Measurements from ENCODE around the gene HOXA6. TPM values are rescaled to one million over a fixed set of nuclear protein-coding genes. Genes with fewer than 3 reads are reported as not detected.

The HOXA6 gene
- total RNA-seq, 4 donors from 2014 or later, result 1.1 to 13.1 (median 6.4) TPM

- no peak for DNase-seq (ENCODE audit: low spot score)
- ATAC-seq (ENCODE audit: low FRiP score), result no peak
- no peak for TF ChIP-seq CTCF (IDR thresholded peaks at IDR 0.05)
Measured at GRCh38 chr7:27163288-27164044, 15.9 kb upstream of the HOXA6 start.

DNA sequence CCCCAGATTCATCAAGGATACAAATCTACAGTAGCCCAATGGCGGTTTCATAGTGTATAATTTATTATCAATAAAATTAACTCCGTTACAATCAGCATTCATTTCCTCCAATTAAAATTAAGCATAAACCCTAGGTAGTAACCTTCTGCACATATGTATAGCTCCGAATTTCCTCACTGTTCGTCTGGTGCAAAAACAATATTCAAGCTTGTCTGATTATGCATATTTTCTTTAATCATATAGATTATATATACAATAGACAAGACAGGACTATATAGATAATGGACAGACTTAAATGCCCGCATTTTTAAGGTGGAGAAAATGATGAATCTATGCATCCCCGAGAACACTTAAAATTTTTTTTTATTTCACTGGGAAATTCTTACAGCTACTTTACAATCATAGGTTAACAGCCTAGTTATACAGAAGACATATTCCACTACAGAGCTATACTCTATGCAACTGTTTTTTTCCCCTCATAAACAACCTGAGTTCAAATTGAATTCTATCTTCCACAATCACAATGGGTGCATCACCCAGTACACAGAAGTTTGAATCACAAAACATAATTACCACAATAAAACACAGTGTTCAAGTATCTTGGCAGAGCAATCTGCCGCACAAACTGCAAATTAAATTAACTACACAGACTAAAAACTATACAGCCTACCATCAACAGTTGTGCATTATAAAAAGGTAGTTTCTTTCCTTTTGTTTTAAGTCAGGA lies 15.2 kb upstream of the HOXA6 start:
- ATAC-seq (ENCODE audit: low FRiP score), result no peak
- no peak for TF ChIP-seq CTCF (IDR thresholded peaks at IDR 0.05)
- no peak for DNase-seq (ENCODE audit: low spot score)

GRCh38 chr7:27161721-27162560 lies 14.4 kb upstream of the HOXA6 start:
- no peak for TF ChIP-seq CTCF (IDR thresholded peaks at IDR 0.05)
- DNase-seq (ENCODE audit: low spot score) (peak; percentile 14), ATAC-seq (ENCODE audit: low FRiP score) (no peak)

DNA sequence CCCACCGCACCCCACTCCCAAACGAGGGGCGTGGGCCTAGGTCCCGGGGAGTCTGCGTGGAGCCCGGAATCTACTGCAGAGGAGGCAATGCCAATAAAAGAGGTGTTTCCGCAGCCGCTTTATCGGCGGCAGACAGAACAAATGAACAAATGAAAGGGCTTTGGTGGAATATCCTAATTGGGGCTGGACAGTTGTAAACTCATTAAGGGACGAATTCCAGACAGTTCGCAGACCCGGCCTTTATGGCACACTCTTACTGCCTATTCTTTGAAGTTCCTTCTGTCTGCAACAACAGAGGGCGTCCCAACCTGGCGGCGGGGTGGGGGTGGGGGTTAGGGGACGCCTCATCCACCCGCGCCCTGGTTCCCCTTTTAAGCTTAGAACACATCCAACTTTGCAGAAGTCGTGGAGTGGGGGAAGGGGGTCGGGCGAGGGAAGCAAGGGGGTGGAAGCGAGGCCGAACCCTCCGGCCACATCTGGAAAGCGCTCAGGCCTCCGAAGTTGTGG lies 13.7 kb upstream of the HOXA6 start:
- no peak for TF ChIP-seq CTCF (IDR thresholded peaks at IDR 0.05)
- DNase-seq (ENCODE audit: low spot score), result no peak
- ATAC-seq (ENCODE audit: low FRiP score), result no peak

DNA sequence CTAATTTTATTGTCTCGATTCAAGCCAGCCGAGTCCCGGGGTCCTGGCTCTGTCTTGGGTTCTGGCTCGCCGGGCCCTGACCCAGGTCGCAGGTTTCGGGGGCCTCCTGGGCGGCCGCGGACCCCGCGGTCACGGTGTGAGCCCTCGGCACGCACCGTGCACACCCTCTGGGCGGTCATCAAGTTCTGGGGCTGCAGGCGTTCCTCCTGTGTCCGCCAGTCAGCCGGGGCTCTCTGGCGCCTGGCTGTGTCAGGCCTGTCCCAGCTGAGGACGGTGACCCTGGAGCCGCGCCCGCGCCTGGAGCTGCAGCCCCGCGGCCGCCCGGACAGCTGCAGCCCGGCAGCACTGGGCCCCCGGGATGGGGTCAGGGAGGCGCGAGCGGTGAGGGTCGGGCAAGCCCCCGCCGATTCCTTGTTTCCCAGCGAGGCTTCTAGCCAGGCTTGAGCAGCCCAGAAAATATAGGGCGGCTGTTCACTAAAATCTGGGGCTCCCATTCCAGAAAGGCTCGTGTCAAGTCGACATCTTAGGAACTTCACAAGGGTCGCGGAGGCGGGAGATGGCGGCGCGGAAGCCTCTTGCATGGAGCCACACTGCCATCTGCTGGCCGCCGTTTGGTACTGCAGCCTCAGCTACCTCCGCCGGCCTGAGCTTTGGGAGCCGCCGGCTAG lies 13.1 kb upstream of the HOXA6 start:
- peak; percentile 72 for ATAC-seq (ENCODE audit: low FRiP score)
- DNase-seq (ENCODE audit: low spot score), result peak; percentile 86

More for the DNA sequence above, 13.1 kb upstream of the HOXA6 start:
- peak in 2 of 3 donors; percentile 95 to 98 for TF ChIP-seq CTCF (IDR thresholded peaks at IDR 0.05)
